IPS-20b (cell line): ENCODE results near the gene MB.

Source experiments
- H3K27ac ChIP-seq: one replicate; pipeline ENCODE4 v1.5.1; 2013; ENCODE audit warnings: low read length
- H3K27me3 ChIP-seq: 2 replicates; pipeline ENCODE4 v1.6.1; 2013; ENCODE audit warnings: mild to moderate bottlenecking, low read length, inconsistent platforms; ENCODE audit not compliant: insufficient read depth
- H3K36me3 ChIP-seq: 2 replicates; pipeline ENCODE4 v1.6.1; 2013; ENCODE audit warnings: low read depth, mild to moderate bottlenecking, inconsistent platforms, low read length, moderate library complexity; ENCODE audit not compliant: insufficient read depth
- H3K4me1 ChIP-seq: 2 replicates; pipeline ENCODE4 v1.6.1; 2013; ENCODE audit warnings: mild to moderate bottlenecking, control low read depth, inconsistent platforms, low read length, moderate library complexity; ENCODE audit not compliant: insufficient read depth
- H3K4me3 ChIP-seq: 2 replicates; pipeline ENCODE4 v1.5.1; 2013; ENCODE audit warnings: mild to moderate bottlenecking, low read length, inconsistent platforms
- H3K9ac ChIP-seq: 2 replicates; pipeline ENCODE4 v1.6.1; 2013; ENCODE audit warnings: low read depth, mild to moderate bottlenecking, inconsistent platforms, low read length, moderate library complexity
- H3K9me3 ChIP-seq: 2 replicates; pipeline ENCODE4 v1.6.1; 2013; ENCODE audit warnings: mild to moderate bottlenecking, low read depth, low read length, inconsistent platforms; ENCODE audit not compliant: insufficient read depth

MB gene

DNA sequence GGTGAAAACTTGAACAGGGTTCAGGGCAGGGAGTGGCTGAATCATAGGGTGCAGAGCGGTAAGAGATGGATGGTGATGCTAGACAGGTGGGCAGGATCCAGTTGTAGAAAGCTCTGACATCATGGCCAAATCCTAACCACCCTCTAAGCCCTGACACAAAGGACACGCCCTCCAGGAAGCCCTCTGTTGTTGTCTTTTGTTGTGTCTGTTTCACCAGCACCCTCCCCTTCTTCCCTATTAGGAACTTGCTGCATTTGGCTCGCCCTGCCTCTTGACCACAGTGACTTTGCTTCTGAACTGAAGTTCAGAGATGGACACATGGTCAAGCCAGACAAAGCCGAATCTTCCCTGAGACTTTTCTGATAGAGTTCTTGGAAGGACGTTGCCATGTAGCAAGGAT is 16.9 kb upstream of the MB start:
- no peaks in the 10 kb centered on the region for H3K9me3 ChIP-seq
- no peaks in the 10 kb centered on the region for H3K36me3 ChIP-seq
- no peak overlapping the region for H3K4me3 ChIP-seq
- peaks cover 12% of the 10 kb centered on the region; the same call in 1 of the 2 replicates for H3K4me1 ChIP-seq
- no peaks in the 10 kb centered on the region for H3K27me3 ChIP-seq
- no peak overlapping the region for H3K9ac ChIP-seq
- H3K27ac ChIP-seq = no peak overlapping the region

DNA sequence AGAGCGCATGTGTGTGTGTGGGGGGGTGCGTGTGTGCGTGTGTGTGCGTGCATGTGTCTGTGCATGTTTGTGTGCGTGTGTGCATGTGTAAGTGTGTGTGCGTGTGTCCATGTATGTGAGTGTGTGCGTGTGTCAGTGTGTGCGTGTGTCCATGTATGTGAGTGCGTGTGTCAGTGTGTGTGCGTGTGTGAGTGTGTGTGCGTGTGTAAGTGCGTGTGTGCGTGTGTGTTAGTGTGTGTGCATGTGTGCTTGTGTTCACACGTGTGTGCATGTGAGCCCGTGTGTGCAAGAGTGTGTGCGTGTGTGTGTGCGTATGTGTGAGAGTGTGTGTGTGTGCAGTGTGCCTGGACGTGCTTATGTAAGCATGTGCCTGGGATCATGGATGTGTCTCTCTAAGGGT is 16.4 kb upstream of the MB start:
- H3K36me3 ChIP-seq = no peaks in the 10 kb centered on the region

DNA sequence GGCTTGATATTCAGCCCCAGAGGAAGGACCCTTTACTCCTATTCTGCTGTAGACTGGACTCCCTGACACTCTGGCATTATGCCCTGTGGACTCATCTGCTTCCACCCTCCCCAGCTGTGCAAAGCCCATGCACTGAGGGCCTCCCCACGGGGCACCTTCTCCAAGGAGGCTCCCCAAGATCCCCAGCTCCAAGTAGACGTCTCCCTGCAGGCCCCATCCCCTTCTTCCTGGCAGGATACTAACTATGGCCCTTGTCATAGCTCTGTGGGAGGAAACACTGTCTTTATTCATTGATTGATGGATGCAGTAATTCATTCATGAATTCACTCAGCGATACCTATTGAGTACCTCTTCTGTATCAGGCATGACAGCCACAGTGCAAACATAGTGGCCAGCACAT is 15.8 kb upstream of the MB start:
- H3K36me3 ChIP-seq = no peaks in the 10 kb centered on the region
- no peak overlapping the region for H3K9ac ChIP-seq
- no peak overlapping the region for H3K4me3 ChIP-seq
- H3K4me1 ChIP-seq = peaks cover 12% of the 10 kb centered on the region; the same call in 1 of the 2 replicates
- H3K27ac ChIP-seq = no peak overlapping the region
- no peaks in the 10 kb centered on the region for H3K27me3 ChIP-seq
- no peaks in the 10 kb centered on the region for H3K9me3 ChIP-seq

More for the DNA sequence above, 16.4 kb upstream of the MB start:
- H3K27ac ChIP-seq = no peak overlapping the region
- H3K9me3 ChIP-seq = no peaks in the 10 kb centered on the region
- no peak overlapping the region for H3K9ac ChIP-seq
- no peaks in the 10 kb centered on the region for H3K27me3 ChIP-seq
- H3K4me1 ChIP-seq = peaks cover 12% of the 10 kb centered on the region; the same call in 1 of the 2 replicates
- no peak overlapping the region for H3K4me3 ChIP-seq

DNA sequence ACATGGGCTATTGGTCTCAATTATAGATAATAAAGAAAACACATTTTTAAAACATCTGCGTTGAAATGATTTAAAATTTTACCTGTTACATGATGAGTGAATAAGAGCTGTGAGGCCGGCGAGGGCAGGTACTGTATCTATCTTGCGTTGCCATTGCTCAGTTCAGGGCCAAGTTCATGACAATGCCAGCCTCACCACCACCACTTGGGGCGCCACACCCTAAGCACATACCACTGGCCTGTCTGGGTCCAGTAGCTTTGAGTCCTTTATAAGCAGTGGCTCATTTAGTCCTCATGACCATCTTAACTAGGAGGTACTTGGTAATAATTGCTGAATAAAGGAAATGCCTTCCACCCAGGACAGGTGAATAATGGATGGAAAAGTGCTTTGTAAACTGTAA is 14.5 kb upstream of the MB start:
- no peaks in the 10 kb centered on the region for H3K9me3 ChIP-seq
- H3K27ac ChIP-seq = no peak overlapping the region
- no peak overlapping the region for H3K9ac ChIP-seq
- no peaks in the 10 kb centered on the region for H3K36me3 ChIP-seq
- no peak overlapping the region for H3K4me3 ChIP-seq
- peaks cover 6% of the 10 kb centered on the region; the same call in 1 of the 2 replicates for H3K4me1 ChIP-seq
- no peaks in the 10 kb centered on the region for H3K27me3 ChIP-seq

DNA sequence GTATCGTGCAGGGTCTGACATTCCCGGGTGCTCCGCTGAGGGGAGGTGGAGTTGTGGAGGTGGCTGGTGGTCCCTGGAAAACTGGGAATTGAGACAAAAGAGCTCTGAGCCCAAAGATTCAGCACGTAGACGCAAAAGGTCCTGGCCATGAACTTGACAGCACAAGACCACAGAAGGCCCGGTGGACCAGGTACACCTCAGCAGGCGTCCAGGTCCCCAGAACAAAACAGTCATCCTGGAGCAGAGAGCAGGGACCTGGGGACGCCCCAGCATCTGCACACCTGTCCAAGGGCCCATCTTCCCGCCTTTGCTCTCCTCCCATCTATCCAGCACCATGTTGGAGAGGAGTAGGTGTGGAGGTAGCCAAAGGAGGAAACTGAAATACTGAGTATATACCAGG is 13.8 kb upstream of the MB start:
- no peaks in the 10 kb centered on the region for H3K36me3 ChIP-seq
- H3K4me3 ChIP-seq = no peak overlapping the region
- no peak overlapping the region for H3K9ac ChIP-seq
- no peaks in the 10 kb centered on the region for H3K27me3 ChIP-seq
- peaks cover 6% of the 10 kb centered on the region; the same call in 1 of the 2 replicates for H3K4me1 ChIP-seq
- no peaks in the 10 kb centered on the region for H3K9me3 ChIP-seq
- H3K27ac ChIP-seq = no peak overlapping the region

DNA sequence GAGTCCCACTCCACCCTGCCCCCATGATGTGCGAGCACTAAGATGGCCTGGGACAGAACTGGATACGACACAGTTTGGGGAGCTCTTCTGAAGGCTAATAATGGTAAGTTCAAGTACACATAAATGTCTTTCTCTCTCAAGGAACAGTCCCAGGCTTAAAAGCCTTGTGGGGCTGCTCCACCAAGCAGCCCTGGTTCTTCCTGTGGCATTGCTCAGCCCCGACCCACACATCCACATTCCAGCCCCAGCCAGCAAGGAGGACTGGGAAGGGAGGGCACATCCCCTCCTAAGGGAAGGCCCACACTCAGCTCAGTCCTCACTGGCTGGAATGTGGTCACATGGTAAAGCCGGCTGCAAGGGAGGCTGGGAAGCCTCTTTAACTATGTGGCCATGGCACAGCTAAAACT is 13.3 kb upstream of the MB start:
- Histone ChIP-seq H3K9ac (no peak overlapping the region), H3K4me3 (no peak overlapping the region), H3K27me3 (no peaks in the 10 kb centered on the region), H3K36me3 (no peaks in the 10 kb centered on the region), H3K27ac (no peak overlapping the region), H3K9me3 (no peaks in the 10 kb centered on the region), H3K4me1 (peaks cover 6% of the 10 kb centered on the region; the same call in 1 of the 2 replicates)

DNA sequence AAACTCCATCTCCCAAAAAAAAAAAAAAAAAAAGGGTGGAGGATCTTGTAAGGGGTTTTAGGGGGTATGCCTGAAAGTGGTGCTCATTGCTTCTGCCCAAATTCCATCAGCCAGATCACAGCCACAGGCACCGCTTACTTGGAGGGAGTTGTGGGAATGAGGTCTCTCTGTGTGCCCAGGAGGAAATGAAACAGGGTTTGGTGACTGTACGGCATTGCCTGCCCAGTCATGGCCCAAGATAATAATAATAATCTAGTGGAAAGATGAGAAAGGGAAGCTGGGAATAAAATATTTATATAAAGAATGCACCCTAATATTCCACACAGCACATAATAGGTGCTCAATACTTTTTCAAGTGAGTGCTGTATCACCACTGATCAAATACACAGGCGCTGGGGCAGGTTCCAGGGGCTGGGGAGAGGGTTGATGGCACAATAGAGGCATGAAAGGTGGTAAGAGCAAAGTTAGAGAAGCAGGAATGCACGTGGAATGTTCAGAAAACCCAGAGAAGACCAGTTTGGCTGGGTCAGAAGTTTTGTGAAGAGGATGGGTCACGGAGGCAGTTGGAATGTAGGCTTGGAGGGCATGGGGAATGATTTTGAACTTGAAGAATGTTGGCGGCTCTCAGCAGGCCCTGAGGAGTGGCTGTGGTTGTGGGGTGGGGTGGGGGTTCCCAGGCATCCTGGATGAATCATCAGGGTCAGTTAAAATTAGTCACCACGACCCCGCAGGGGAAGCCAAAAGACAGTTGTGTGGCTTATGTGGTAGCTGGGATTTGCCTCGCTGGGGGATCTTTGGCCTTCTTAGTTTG is 12.5 kb upstream of the MB start:
- H3K4me3 ChIP-seq = no peak overlapping the region
- no peaks in the 10 kb centered on the region for H3K27me3 ChIP-seq
- H3K9me3 ChIP-seq = no peaks in the 10 kb centered on the region
- no peaks in the 10 kb centered on the region for H3K36me3 ChIP-seq
- no peak overlapping the region for H3K27ac ChIP-seq
- H3K9ac ChIP-seq = no peak overlapping the region
- H3K4me1 ChIP-seq = peaks cover 6% of the 10 kb centered on the region; the same call in 1 of the 2 replicates

DNA sequence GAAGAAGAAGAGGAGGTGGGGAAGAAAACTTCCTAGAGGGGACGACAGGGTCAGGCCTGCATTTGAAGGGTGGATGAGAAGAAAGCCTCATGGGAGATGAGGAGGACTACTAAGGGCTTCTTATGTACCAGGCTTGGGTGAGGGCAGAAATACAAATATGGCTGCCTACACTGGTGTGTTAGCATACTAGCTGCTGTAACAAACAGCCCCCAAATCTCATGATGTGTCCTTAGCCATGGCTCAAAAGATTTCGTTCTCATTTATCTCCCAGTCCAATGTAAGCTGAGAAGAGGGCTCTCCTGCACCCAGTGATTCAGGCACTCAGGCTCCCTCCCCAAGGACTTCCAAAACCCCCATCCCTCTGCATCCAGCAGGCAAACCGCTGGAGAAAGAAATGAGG is 11.6 kb upstream of the MB start:
- Histone ChIP-seq H3K27me3 (no peaks in the 10 kb centered on the region), H3K27ac (no peak overlapping the region), H3K4me1 (peaks cover 6% of the 10 kb centered on the region; the same call in 1 of the 2 replicates), H3K36me3 (no peaks in the 10 kb centered on the region), H3K9me3 (no peaks in the 10 kb centered on the region), H3K9ac (no peak overlapping the region), H3K4me3 (no peak overlapping the region)

DNA sequence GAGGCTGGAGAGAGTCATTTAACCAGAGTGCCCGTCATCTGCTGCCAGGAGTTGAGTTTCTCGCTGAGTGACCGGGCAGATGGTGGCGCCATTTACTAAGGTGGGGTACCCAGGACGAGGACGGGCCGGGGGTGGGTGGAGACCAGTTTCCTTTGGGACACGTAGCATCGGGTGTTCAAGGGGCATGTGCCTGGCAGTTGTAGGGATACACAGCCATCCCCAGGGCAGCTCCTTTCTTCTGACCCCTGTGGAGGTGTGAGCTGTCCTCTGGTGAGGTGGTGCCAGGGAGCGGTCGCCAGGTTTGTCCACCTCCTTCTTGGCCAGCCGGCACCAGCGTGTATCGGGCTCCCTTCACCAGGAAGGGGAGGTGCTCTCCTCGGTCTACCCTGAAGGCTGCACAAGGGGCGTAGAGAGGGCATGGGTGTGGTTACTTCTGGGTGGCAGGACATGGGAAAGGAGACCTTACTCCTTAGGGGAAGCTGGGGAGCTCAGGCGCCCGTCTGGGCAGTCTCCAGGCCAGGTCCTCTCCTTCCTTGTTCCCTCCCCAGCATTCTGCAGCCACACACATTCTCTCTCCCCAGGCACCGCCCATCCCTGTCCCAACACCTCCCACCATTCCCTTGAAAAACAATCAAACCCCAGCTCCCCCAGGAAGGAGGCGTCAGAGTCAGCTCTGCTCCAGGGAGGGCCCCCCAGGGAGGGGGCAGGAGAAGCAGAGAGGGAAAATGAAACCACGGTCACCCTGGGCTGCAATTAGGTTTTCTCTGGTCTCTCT is 10.3 kb upstream of the MB start:
- H3K9me3 ChIP-seq = no peaks in the 10 kb centered on the region
- H3K27me3 ChIP-seq = no peaks in the 10 kb centered on the region
- no peak overlapping the region for H3K27ac ChIP-seq
- H3K9ac ChIP-seq = peak overlapping the region; percentile 77; the same call in 1 of the 2 replicates
- H3K36me3 ChIP-seq = no peaks in the 10 kb centered on the region
- peaks cover 7% of the 10 kb centered on the region; the same call in 1 of the 2 replicates for H3K4me1 ChIP-seq
- H3K4me3 ChIP-seq = peak overlapping the region; percentile 82

DNA sequence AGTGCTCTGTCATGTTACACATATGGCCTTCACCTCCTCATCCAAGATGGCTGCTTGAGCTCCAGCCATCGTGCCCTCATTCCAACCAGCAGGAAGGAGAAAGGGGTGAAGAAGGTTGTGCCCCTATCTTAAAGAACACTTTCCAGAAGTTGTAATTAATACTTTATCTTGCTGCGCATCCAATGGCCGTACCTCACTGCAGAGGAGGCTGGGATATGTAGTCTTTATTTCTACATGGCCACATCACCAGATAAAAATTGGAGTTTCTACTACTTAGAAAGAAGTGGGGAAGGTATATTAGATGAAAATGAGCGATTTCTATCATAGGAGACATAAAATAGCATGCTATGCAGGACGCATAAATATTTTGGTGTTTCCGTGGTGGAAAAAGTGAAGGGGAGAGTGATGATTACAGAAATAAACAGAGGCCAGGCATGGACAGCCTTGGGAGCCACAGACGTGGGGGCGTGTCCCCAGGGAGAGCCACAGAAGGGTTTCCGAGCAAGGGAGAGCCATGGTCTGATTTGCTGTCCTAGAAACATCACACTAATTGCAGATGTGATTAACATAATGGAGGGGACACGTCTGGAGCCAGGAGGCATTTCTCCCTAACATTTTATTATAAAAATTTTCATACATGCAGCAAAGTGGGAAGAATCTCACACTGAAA is 8.8 kb upstream of the MB start:
- peaks cover 7% of the 10 kb centered on the region; the same call in 1 of the 2 replicates for H3K4me1 ChIP-seq
- no peak overlapping the region for H3K27ac ChIP-seq

DNA sequence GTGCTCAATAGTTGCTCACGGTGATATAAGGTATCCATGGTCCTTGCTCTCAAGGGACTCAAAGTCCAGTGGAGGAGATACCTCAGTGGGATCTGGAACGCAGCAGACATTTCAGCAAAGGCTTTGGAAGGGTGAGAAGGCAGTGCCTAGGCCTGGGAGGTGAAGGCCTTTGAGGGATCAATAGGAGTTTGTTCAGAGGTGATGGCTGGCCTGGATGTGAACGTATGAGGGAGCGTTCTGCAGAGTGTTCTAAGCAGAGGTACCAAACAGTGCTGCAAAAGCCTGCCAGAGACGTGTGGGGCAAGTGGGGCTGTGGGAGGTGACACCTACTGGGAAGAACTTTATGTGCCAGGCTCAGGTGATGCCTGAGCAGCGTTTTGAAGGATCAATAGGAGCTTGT is 7.4 kb upstream of the MB start:
- H3K27me3 ChIP-seq = no peaks in the 10 kb centered on the region
- no peak overlapping the region for H3K27ac ChIP-seq
- H3K4me1 ChIP-seq = peaks cover 6% of the 10 kb centered on the region; the same call in 1 of the 2 replicates
- H3K4me3 ChIP-seq = no peak overlapping the region
- no peak overlapping the region for H3K9ac ChIP-seq
- H3K36me3 ChIP-seq = no peaks in the 10 kb centered on the region
- H3K9me3 ChIP-seq = no peaks in the 10 kb centered on the region

More for the DNA sequence above, 8.8 kb upstream of the MB start:
- H3K9ac ChIP-seq = no peak overlapping the region
- no peaks in the 10 kb centered on the region for H3K36me3 ChIP-seq
- H3K27me3 ChIP-seq = no peaks in the 10 kb centered on the region
- no peaks in the 10 kb centered on the region for H3K9me3 ChIP-seq
- no peak overlapping the region for H3K4me3 ChIP-seq
